H9 (cell line): ENCODE data around the gene PPARG. TPM values are rescaled to one million over a fixed set of nuclear protein-coding genes. Genes with fewer than 3 reads are reported as not detected.

ENCODE experiments used
- DNase-seq: peaks from one replicate; pipeline ENCODE4 v3.0.0-alpha.2; 2017
- H2AFZ ChIP-seq: one replicate; pipeline ENCODE4 v1.6.1; 2013; ENCODE audit warnings: mild to moderate bottlenecking, low read length, control low read depth, moderate library complexity
- H2AK5ac ChIP-seq: 2 replicates; pipeline ENCODE4 v1.6.1; 2013; ENCODE audit warnings: low read length, control low read depth, mixed read lengths; ENCODE audit not compliant: insufficient read length
- H2BK120ac ChIP-seq: one replicate; pipeline ENCODE4 v1.6.1; 2013; ENCODE audit warnings: low read depth, mild to moderate bottlenecking, low read length, control low read depth, inconsistent platforms; ENCODE audit not compliant: poor library complexity, severe bottlenecking
- H2BK12ac ChIP-seq: 2 replicates; pipeline ENCODE4 v1.6.1; 2013; ENCODE audit warnings: low read length, control low read depth, mixed read lengths, low read depth; ENCODE audit not compliant: insufficient read length
- H2BK15ac ChIP-seq: 2 replicates; pipeline ENCODE4 v1.6.1; 2013; ENCODE audit warnings: low read depth, low read length, control low read depth
- H2BK20ac ChIP-seq: one replicate; pipeline ENCODE4 v1.6.1; 2013; ENCODE audit warnings: low read depth, mild to moderate bottlenecking, low read length, control low read depth, inconsistent platforms; ENCODE audit not compliant: poor library complexity, severe bottlenecking
- H2BK5ac ChIP-seq: 2 replicates; pipeline ENCODE4 v1.6.1; 2013; ENCODE audit warnings: low read length, control low read depth, mixed read lengths; ENCODE audit not compliant: insufficient read length
- H3K14ac ChIP-seq: 2 replicates; pipeline ENCODE4 v1.6.1; 2013; ENCODE audit warnings: low read length, control low read depth; ENCODE audit not compliant: insufficient read depth
- H3K18ac ChIP-seq: 2 replicates; pipeline ENCODE4 v1.6.1; 2013; ENCODE audit warnings: low read depth, mild to moderate bottlenecking, mixed read lengths, low read length, control low read depth; ENCODE audit not compliant: insufficient read length
- H3K23ac ChIP-seq: 2 replicates; pipeline ENCODE4 v1.6.1; 2013; ENCODE audit warnings: low read length, control low read depth, mixed read lengths, low read depth; ENCODE audit not compliant: insufficient read length
- H3K23me2 ChIP-seq: 2 replicates; pipeline ENCODE4 v1.6.1; 2013; ENCODE audit warnings: low read depth, mild to moderate bottlenecking, mixed read lengths, low read length, control low read depth; ENCODE audit not compliant: insufficient read length, poor library complexity, severe bottlenecking
- H3K27ac ChIP-seq: 2 replicates; pipeline ENCODE4 v1.5.1; 2013; ENCODE audit warnings: low read length, control low read depth, mixed read lengths, low read depth; ENCODE audit not compliant: insufficient read length
- H3K27me3 ChIP-seq: 2 replicates; pipeline ENCODE4 v1.6.1; 2013; ENCODE audit warnings: low read length, control low read depth, inconsistent platforms; ENCODE audit not compliant: insufficient read depth
- H3K4ac ChIP-seq: 2 replicates; pipeline ENCODE4 v1.6.1; 2013; ENCODE audit warnings: low read depth, mild to moderate bottlenecking, control low read depth, inconsistent platforms, low read length, moderate library complexity
- H3K4me1 ChIP-seq: 2 replicates; pipeline ENCODE4 v1.6.1; 2013; ENCODE audit warnings: low read length, control low read depth, inconsistent platforms; ENCODE audit not compliant: insufficient read depth
- H3K4me2 ChIP-seq: 2 replicates; pipeline ENCODE4 v1.6.1; 2013; ENCODE audit warnings: low read length, control low read depth, mixed read lengths; ENCODE audit not compliant: insufficient read length, insufficient read depth
- H3K56ac ChIP-seq: 2 replicates; pipeline ENCODE4 v1.6.1; 2013; ENCODE audit warnings: low read depth, mild to moderate bottlenecking, mixed read lengths, low read length, control low read depth; ENCODE audit not compliant: insufficient read length
- H3K79me1 ChIP-seq: 2 replicates; pipeline ENCODE4 v1.6.1; 2013; ENCODE audit warnings: low read depth, mild to moderate bottlenecking, moderate library complexity, low read length, control low read depth, inconsistent platforms; ENCODE audit not compliant: insufficient read depth, poor library complexity, severe bottlenecking
- H3K79me2 ChIP-seq: 2 replicates; pipeline ENCODE4 v1.6.1; 2013; ENCODE audit warnings: low read length, control low read depth, inconsistent platforms; ENCODE audit not compliant: insufficient read depth
- H3K9ac ChIP-seq: 2 replicates; pipeline ENCODE4 v1.6.1; 2013; ENCODE audit warnings: low read length, control low read depth, mixed read lengths; ENCODE audit not compliant: insufficient read length; ENCODE audit errors: extremely low read depth
- H3K9me3 ChIP-seq: one replicate; pipeline ENCODE4 v1.6.1; 2013; ENCODE audit warnings: low read depth, low read length, inconsistent platforms; ENCODE audit not compliant: control insufficient read depth
- H3T11ph ChIP-seq: one replicate; pipeline ENCODE4 v1.6.1; 2013; ENCODE audit warnings: mild to moderate bottlenecking, low read length, control low read depth, inconsistent platforms
- H4K20me1 ChIP-seq: one replicate; pipeline ENCODE4 v1.6.1; 2013; ENCODE audit not compliant: control insufficient read depth, insufficient read length, insufficient read depth
- H4K5ac ChIP-seq: 2 replicates; pipeline ENCODE4 v1.6.1; 2013; ENCODE audit warnings: low read depth, mild to moderate bottlenecking, mixed read lengths, low read length, control low read depth; ENCODE audit not compliant: insufficient read length
- H4K8ac ChIP-seq: replicated peaks from 2 replicates; pipeline ENCODE4 v1.6.1; 2013; ENCODE audit warnings: low read length, control low read depth, mixed read lengths, low read depth; ENCODE audit not compliant: insufficient read length
- H4K91ac ChIP-seq: 2 replicates; pipeline ENCODE4 v1.6.1; 2013; ENCODE audit warnings: low read depth, mild to moderate bottlenecking, moderate library complexity, mixed read lengths, low read length, control low read depth; ENCODE audit not compliant: insufficient read length
- H3K27ac Mint-ChIP-seq, 3 experiments: 2 replicates in 2 of 3; 3 replicates in 1 of 3; pipeline ENCODE4 v1.8.0; 2020 to 2021; ENCODE audit warnings: mixed read lengths in 3 of 3, mild to moderate bottlenecking in 1 of 3, moderate library complexity in 1 of 3
- H3K27me3 Mint-ChIP-seq: 2 replicates; pipeline ENCODE4 v1.8.0; 2021; ENCODE audit warnings: low read depth, mild to moderate bottlenecking, moderate library complexity, mixed read lengths
- H3K36me3 Mint-ChIP-seq, 3 experiments: 2 replicates in 2 of 3; 3 replicates in 1 of 3; pipeline ENCODE4 v1.8.0; 2020 to 2021; ENCODE audit warnings: low read depth in 3 of 3, mixed read lengths in 3 of 3; ENCODE audit not compliant: insufficient read depth in 1 of 3
- H3K4me1 Mint-ChIP-seq, 2 experiments: 2 replicates each; pipeline ENCODE4 v1.8.0; 2020; ENCODE audit warnings: mixed read lengths in 2 of 2
- H3K4me3 Mint-ChIP-seq, 2 experiments: 2 replicates in 1 of 2; 3 replicates in 1 of 2; pipeline ENCODE4 v1.8.0; 2020 to 2021; ENCODE audit warnings: mild to moderate bottlenecking in 2 of 2, mixed read lengths in 2 of 2, moderate library complexity in 1 of 2
- H3K9me3 Mint-ChIP-seq, 2 experiments: 2 replicates in 1 of 2; 3 replicates in 1 of 2; pipeline ENCODE4 v1.8.0; 2020; ENCODE audit warnings: mild to moderate bottlenecking in 2 of 2, mixed read lengths in 2 of 2, moderate library complexity in 1 of 2
- CTCF ChIP-seq: fragments of 200-600 bp; sonication (generic); conservative IDR thresholded peaks from 3 replicates; pipeline ENCODE4 v1.8.0; 2021; ENCODE audit warnings: antibody characterized with exemption, mild to moderate bottlenecking
- WGBS: extraction: QIAGEN DNeasy Blood & Tissue Kit; methylation state at CpG from one replicate; pipeline ENCODE4 v1.1.7; 2013; ENCODE audit warnings: missing lambda C conversion rate, low lambda C conversion rate, mixed read lengths; ENCODE audit not compliant: insufficient read length; ENCODE audit errors: extremely low coverage; 5-methylcytosine and 5-hydroxymethylcytosine counted together
- total RNA-seq: library from RNA; stranded (reverse); gene quantifications from 2 replicates; pipeline ENCODE4 v1.2.1, GENCODE V29; 2021

Gene PPARG
- total RNA-seq, 1 experiment from 2014 or later: 0.42 TPM

GRCh38 chr3:12325586-12326515, 37.0 kb downstream of the PPARG start:
- no peak for DNase-seq
- Histone ChIP-seq H2AFZ (no peak overlapping the region), H3K4me1 (no peaks in the 10 kb centered on the region; the same call in 1 of the 2 replicates), H4K91ac (no peak overlapping the region), H3K18ac (no peak overlapping the region), H4K8ac (no peak overlapping the region), H3K79me2 (no peaks in the 10 kb centered on the region), H3K23me2 (no peaks in the 10 kb centered on the region), H3K79me1 (no peaks in the 10 kb centered on the region), H3K14ac (no peak overlapping the region), H3K56ac (no peak overlapping the region), H2BK20ac (no peak overlapping the region), H2BK15ac (no peak overlapping the region), H3K23ac (no peak overlapping the region), H3K4ac (no peak overlapping the region), H2AK5ac (no peak overlapping the region), H3K27ac (no peak overlapping the region), H3K9me3 (no peaks in the 10 kb centered on the region), H4K5ac (no peak overlapping the region), H2BK5ac (no peak overlapping the region), H2BK12ac (no peak overlapping the region), H4K20me1 (no peaks in the 10 kb centered on the region), H2BK120ac (no peak overlapping the region), H3K27me3 (no peaks in the 10 kb centered on the region), H3K4me2 (no peak overlapping the region), H3T11ph (no peak overlapping the region), H3K9ac (no peak overlapping the region)
- no peaks in the 10 kb centered on the region for H3K9me3 Mint-ChIP-seq
- H3K4me1 Mint-ChIP-seq: peaks cover 13% of the 10 kb centered on the region in 2 experiments
- no CpG with 5 or more reads among the region's 4 CpGs for WGBS
- no peak overlapping the region for H3K27ac Mint-ChIP-seq
- no peak overlapping the region for H3K4me3 Mint-ChIP-seq
- no peak for TF ChIP-seq CTCF
- H3K36me3 Mint-ChIP-seq: no peaks in the 10 kb centered on the region
- peaks cover 4% of the 10 kb centered on the region; the same call in 1 of the 2 replicates for H3K27me3 Mint-ChIP-seq
